HG03066 (cell line): Measurements from ENCODE around the gene MESP2.

Experiments used
- ATAC-seq: cut with Tn5 transposase; IDR thresholded peaks from one replicate; pipeline ENCODE4 v1.9.1; 2021; ENCODE audit warnings: low read depth; ENCODE audit not compliant: unreplicated experiment

The MESP2 gene

DNA sequence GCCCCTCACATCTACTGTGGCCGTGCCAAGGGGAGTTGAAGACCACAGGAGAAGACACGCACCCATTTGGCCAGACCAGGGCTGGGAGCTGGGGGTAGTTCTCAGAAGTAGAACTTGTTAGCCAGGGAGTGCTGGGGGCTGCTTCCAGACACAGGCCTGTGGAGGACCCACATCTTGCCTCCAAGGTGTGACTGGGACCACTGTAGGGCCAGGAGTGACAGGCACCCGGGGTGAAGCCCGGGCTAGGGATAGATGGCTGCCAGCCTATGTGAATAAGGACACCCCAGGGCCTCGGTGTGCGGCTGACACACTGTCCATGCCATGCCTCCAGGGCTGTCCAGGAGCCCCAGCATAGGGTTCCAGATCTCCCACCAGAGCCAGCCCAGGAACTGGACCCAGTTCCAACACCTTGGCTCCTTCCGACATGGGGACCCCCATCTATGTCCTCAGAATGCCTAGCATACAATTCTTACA is 36.8 kb downstream of the MESP2 start:
- no peak for ATAC-seq

DNA sequence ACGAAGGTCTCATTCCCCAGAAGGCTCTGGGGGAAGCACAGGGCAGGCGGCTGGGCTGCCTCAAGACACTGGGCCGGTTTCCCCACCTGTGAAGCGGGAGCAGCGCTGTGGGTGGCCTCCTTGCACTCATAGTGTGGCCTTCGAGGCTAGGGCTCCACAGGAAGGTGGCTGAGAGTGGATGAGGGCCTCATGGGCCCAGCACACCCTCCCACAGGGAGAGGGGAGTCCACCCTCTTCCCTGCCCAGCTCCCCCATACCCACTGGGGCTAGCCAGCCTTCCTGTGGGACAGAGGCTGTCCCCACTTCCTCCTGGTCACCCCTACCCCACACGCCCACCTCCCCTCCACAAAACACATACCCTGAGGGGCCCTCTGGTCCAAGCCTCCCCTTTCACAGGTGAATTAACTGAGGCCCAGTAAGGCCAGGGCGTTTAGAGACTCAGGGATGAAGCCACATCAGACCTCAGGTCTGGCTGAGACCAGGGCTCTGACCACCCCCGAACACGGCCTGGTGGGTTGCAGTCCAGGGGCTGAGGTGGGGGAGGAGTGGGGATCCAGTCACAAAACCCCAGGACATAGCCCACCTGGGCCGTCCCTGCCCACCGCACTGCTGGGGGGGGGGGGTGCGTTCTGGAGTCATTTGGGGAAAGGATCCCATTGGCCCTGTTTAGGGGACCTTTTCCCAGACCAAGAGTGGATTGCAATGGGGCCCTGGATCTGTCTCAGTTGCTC is 37.4 kb downstream of the MESP2 start:
- ATAC-seq: no peak

DNA sequence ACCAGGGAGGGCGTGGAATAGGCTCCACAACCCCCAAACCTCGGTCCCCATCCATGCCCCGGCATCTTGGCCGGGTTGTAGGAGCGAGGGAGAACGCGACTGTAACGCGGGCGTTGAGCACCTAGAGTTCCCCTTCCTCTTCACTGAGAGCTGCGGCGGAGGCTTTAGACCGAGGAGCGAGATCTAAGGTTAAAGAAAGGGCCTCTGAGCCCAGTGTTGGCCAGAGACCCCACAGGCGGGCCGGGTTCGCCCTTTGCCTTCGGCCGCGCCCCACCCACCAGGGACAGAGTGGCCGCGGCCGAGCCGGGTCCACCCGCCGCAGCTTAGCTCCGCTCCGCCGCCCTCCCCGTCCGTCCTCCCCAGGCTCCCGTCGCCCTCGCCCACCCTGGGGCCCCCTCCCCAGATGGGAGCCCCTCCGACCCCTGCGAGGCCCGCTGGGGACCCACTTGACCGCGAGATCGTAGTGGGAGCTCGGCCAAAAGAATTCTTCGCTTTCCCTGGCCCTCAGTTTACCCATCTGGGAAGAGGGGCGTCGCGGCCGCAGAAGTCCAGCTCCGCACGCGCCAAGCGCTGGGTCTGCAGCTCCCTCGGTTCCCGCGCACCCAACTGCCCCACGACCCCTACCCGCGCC is 38.1 kb downstream of the MESP2 start:
- no peak for ATAC-seq

DNA sequence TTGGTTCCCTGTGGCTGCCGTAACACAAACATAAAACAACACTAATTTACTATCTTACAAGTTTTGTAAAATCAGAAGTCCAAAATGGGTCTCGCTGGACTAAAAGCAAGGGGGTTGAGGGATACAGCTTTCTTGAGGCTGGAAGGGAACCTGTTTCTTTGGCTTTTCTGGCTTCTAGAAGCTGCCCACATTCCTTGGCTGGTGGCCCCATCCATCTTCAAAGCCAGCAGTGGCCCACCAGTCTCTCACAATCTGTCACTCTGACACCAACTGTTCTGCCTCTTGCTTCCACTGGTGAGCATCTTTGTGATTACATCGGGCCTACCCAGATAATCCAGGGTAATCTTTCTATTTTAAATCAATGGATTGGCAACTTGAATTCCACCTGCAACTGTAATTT is 39.6 kb downstream of the MESP2 start:
- ATAC-seq: no peak

DNA sequence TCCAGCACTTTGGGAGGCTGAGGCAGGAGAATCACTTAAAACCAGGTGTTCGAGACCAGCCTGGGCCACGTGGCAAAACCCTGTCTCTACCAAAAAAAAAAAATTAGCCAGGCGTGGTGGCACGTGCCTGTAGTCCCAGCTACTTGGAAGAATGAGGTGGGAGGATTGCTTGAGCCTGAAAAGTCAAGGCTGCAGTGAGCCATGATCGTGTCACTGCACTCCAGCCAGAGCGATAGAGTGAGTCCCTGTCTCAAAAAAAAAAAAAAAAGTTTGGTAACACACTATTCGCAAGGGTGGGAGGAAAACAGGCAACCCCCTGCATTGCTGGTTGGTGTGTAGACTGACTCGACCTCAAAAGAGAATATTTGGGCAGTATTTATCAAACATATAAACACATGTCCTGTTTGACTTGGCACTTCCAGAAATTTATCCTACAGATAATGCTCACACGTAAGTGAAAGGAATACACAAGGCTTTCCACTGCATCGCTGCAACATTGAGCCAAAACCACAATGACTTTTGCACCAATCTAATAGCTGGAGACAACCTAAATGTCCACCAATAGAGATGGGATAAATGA is 41.7 kb downstream of the MESP2 start:
- no peak for ATAC-seq

DNA sequence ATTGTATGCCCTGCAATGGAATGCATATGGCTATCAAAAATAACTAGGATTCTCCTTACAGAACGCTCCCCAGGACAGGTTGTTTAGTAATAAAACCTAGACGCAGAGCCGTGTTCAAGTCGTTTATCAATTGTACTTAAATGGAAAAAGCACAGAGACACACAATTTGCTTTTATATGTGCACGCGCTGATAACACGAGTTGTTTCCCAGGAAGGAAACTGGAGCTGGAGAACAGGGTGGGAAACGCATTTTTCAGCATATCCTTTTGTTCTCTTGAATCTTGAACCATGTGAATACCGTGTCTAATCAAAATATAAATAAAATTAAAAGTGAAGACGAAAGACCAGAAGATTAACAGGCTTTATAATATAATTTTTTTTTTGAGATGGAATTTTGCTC is 42.2 kb downstream of the MESP2 start:
- ATAC-seq: no peak

DNA sequence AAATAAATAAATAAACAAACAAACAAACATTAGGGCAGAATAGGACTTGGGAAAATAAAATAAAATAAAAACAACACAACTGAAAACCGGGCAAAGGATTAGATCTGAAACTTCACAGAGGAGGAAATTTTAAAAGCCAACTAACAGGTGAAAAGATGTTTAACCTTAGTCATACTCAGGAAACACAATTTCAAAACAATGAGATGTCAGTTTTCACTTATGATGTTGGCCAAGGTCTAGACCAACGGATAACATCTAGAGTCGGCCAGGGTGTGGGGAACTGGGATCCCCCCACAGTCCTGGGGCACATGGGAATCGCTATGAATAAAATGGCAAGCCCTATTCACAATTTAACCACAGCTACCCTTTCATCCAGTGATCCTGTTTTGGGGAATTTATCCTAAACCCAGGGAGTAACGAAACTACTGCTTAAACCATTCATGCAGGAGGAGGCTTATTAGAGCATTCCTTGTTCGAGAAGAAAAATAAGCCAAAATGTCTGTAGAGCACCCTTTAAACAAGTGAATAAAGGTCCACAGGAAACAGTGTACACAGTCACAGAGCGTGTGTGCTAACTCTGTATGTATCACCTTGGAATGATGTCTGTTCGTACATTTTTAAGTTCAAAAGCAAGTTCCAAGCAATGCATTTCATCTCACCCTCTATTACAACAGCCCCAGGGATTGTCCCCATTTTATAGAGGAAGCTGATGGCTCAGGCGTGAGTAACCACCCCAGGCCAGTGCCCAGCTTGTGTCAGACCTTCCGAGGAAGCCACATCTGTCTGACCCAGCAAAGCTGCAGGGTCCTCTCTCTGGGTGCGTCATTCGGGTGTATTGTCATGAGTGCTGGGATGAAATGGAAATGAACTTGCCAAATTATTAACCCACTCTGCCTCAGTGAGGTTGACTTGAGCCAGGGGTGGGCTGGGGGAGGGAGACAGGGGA is 44.8 kb downstream of the MESP2 start:
- ATAC-seq: no peak

DNA sequence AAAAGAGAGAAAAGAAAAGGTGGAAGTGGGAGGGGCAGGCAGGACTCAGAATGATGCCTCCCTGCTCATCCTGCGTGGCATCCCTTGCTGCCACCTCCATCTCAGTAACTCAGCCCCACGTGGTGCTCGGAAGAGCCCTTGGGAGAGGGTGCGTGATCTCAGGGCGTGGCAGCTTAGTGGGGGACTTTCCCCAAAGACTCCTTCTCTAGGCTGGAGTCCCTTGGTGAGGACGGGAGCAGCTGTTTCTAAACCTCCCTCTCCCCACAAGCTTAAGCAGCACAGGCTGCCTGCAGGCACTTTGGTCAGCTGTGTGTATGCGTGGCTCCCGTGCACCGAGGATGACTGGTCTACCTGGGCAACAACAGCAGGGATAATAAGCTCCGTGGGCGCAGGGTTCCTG is 45.9 kb downstream of the MESP2 start:
- ATAC-seq: no peak

DNA sequence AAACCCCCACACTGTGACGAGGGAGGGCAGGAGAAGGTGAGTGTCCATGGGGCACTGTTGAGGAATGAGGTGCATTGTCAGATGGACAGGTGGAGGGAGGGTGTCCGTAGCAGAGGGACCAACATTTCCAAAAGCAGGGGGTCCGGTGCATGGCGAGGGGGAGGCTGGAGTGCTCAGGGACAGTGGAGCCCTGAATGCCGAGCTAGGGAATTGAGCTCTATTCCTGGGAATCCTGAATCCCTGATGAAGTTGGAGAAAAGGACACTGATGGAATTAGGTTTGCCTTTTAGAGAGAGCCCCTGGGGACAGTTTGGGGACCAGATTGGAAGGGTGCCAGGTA is 46.4 kb downstream of the MESP2 start:
- no peak for ATAC-seq

DNA sequence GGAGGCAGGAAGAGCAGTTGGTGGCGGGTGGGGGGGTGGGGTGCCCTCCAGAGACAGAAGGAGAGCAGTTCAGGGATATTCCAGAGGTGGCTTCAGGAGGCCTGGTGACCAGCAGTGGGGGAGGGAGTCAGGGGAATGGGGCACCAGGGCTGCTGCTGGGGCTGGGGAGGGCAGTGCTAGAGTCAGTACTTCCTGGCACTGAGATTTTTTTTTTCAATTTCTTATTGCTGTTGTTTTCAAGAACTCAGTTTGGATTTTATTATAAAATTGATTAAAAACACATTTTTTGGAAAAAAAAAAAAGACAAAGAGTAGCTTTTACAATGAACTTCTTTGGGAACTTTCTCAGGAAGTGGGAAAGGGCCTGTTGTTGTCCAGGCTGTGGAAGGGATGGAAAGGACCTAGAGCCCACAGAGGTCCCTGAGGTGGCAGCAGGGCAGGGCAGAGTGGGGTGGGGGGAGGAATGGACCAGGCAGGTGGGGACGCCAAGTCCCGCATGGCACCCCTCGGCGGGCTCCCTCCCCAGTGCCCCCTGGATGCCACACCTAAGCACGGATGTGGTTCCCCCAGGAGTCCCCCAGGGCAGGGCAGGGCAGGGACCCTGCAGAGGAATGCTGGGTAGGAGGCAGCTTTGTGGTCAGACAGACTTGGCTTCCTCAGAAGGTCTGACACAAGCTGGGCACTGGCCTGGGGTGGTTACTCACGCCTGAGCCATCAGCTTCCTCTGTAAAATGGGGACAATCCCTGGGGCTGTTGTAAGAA is 47.0 kb downstream of the MESP2 start:
- no peak for ATAC-seq

DNA sequence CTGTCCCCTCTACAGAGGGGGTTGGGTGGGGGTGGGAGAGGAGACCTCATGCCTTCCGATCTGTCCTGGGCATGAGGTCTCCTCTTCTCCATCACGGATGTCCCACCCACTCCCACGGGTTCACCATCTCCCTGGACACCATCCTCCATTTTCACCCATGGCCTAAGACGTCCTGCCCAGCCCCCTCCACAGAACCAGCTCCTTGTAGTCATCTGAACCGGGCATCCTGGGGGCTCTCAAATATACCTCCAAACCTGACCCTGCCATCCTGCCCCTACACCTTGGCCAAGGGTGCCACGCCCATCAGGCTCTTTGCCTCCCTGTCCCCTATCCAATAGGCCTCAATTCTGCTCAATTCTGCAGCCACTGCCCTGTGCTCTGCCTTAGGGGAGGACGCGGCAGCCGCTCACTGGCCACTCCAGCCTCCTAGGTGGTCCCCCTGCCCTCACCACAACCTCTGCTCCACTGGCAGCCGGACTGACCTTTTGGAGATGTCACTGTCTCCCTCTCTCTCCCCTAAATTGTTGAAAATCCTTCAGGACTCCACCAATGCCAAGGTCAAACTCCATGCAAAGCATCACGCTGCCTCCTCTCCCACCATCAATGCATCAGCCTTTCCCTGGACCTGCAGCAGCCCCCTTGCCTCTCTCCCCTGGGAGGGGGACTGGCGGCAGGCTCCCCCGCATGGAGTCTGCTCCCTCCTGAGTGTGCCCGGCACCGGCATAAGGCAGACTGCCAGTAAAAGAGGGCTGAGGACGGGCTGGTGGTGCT is 47.9 kb downstream of the MESP2 start:
- no peak for ATAC-seq

DNA sequence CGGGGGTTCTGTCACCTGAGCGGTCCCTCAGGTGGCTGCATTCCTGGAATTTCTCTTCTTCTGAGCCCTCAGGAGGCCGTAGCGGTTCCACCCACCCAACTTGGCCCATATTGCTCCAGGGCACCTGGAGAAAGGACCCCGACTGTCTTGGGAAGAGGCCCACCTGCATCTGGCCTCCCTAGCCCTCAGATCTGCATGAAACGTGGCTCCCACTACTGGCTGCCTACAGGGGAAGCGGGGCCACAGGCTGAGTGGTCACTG is 48.4 kb downstream of the MESP2 start:
- no peak for ATAC-seq

DNA sequence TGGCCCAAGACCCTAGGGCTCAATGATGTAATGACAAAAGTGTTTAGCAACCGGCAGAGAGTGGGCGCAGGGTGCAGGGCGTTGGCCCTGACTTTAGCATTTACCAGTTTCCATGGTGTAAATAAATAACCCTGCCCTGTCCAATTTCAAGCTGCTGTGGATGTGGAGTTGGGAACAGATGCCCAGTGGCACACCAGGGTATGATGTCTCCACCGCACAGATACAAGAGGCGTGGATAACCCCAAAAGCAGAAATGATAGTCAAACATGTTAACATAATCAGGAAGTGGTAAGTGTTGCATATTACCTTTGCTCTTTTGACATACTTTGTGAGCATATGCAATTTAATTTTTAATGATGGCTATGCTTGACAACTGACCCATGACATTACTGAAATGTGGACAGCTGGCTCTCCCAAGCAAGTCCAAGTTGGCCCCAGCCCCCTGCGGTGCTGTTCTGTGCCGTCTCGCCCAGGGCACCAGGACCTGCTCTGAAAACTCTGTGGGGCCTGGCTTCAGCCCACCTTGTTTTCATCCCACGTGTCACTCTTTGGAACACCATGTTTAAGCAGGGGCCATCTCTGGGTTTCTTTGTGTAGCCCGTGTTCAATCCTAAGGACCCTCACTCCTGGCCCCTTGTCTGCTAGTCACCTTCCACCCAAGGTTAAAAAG is 49.3 kb downstream of the MESP2 start:
- ATAC-seq: no peak

DNA sequence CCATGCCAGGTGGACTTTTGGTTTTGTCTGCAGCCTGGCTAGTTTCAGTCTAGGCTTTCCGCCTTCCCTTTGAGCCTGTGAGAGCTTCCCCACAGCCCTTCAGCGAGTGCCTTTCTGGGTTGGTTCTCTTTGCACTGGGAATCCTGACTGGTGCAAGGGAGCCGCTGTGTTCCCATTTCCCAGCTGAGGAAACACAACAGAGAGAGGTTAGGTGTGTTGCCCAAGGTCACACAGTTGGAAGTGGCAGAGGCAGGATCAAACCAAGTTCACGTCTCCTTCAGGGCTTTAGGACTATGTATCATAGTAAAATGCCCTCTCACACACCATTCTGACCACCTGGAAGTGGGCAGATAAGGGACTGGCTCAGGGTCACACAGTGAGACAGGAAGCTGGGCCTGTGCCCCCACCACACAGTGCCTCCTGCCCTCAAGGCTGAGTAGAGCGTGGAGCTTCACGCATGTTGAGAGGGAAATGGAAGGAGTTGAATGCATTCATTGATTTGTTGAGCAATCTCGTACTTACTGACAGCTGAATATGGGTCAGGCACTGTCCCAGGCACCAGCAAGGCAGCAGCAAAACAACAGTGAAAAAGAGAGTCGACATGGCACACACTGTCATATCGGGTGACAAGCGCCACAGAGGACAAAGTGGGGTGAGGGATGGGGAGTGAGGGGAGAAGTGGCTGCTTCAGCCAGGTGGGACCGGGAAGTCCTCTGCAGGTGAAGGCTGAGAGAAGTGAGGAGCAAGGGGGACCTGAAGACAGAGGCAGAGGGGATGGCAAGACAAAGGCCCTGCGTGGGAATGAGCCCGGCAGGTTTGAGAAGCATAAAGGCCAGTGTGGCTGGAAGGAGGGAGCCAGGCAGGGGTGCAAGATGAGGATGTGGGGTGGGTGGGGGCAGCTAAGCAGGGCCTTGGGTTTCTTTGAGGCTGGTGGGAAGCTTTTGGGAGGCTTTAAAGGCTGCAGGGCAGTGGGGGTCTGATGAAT is 50.8 kb downstream of the MESP2 start:
- ATAC-seq: no peak

DNA sequence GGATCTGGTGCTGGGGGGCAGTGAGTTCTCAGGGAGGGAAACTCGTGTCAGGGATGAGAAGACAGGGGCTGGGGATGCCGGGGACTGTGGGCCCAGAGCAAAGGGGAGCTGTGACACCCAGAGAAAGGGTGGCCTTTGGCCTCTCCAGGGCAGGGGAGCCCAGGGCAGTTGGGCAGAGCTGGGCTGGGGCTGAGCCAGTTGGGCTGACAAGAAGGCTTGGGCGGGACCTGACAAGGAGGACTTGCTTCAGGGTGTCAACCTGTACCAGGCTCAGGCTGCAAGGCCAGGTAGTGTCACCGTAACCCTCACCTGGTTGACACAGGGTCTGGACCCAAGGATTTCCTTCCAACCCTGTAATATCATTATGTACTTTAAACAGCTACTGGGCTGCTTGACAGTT is 51.7 kb downstream of the MESP2 start:
- ATAC-seq: no peak
